HG03103 (cell line): Measurements from ENCODE around the gene CHRND.

Experiments used
- ATAC-seq: cut with Tn5 transposase; IDR thresholded peaks from one replicate; pipeline ENCODE4 v1.9.1; 2021; ENCODE audit warnings: low read depth; ENCODE audit not compliant: unreplicated experiment

Gene CHRND

GRCh38 chr2:232502911-232503808 is 22.8 kb upstream of the CHRND start:
- ATAC-seq = no peak

- ATAC-seq = no peak
These were observed 22.1 kb upstream of the CHRND start for GRCh38 chr2:232503809-232504323.

GRCh38 chr2:232504438-232504837 is 21.5 kb upstream of the CHRND start:
- ATAC-seq = no peak

- ATAC-seq = no peak
These were observed 20.1 kb upstream of the CHRND start for GRCh38 chr2:232505856-232506255.

- ATAC-seq = no peak
These were observed 19.3 kb upstream of the CHRND start for GRCh38 chr2:232506709-232507108.

- no peak for ATAC-seq
These were observed 17.7 kb upstream of the CHRND start for GRCh38 chr2:232508251-232508650.

- ATAC-seq = no peak
These were observed 14.5 kb upstream of the CHRND start for GRCh38 chr2:232511336-232511890.

GRCh38 chr2:232512602-232513001 is 13.4 kb upstream of the CHRND start:
- no peak for ATAC-seq

GRCh38 chr2:232513353-232513752 is 12.6 kb upstream of the CHRND start:
- ATAC-seq = no peak

GRCh38 chr2:232515639-232516038 is 10.3 kb upstream of the CHRND start:
- ATAC-seq = no peak

GRCh38 chr2:232516551-232516950 is 9.4 kb upstream of the CHRND start:
- ATAC-seq = no peak

- no peak for ATAC-seq
These were observed 7.1 kb upstream of the CHRND start for GRCh38 chr2:232518844-232519243.

GRCh38 chr2:232519581-232520438 is 6.2 kb upstream of the CHRND start, which contains the start of gene PRSS56:
Gene PRSS56, plus strand, starts transcription at chr2:232520388. Its CDS starts 211 bp downstream, at chr2:232520599.
- ATAC-seq = no peak

GRCh38 chr2:232520489-232520888 is 5.5 kb upstream of the CHRND start:
- ATAC-seq = no peak

GRCh38 chr2:232521098-232521497 is 4.9 kb upstream of the CHRND start:
- ATAC-seq = no peak

GRCh38 chr2:232521959-232522622 is 3.9 kb upstream of the CHRND start:
- no peak for ATAC-seq

GRCh38 chr2:232522623-232523401 is 3.1 kb upstream of the CHRND start:
- no peak for ATAC-seq

- ATAC-seq = no peak
These were observed 2.6 kb upstream of the CHRND start for GRCh38 chr2:232523402-232523681.

GRCh38 chr2:232523682-232524597 is 2.0 kb upstream of the CHRND start:
- no peak for ATAC-seq
